Neutrophil (primary cell): ENCODE data around the gene TTC9C.
"Not testable (repeated sequence)": the region's sequence is repeated elsewhere in the genome, so short reads cannot be mapped to it uniquely, and the experiment has no call there.

ENCODE experiments used
- H3K27ac ChIP-seq: fragments of 200-600 bp; sonication (generic); 2 replicates; pipeline ENCODE4 v1.5.1; 2016; ENCODE audit warnings: mild to moderate bottlenecking, moderate library complexity
- H3K27me3 ChIP-seq: fragments of 200-600 bp; sonication (generic); 2 replicates; pipeline ENCODE4 v1.6.0; 2016; ENCODE audit warnings: mild to moderate bottlenecking
- H3K36me3 ChIP-seq: fragments of 200-600 bp; sonication (generic); 2 replicates; pipeline ENCODE4 v1.5.1; 2017
- H3K4me1 ChIP-seq, 2 experiments: fragments of 200-600 bp in 1 of 2; sonication (generic) in 1 of 2; 1 replicate in 1 of 2; 2 replicates in 1 of 2; pipeline versions ENCODE4 v1.5.1 to v1.6.1; 2013 to 2016; ENCODE audit warnings: low read depth in 1 of 2, low read length in 1 of 2, mild to moderate bottlenecking in 1 of 2, moderate library complexity in 1 of 2; ENCODE audit not compliant: control insufficient read depth in 1 of 2, insufficient read depth in 1 of 2
- H3K4me3 ChIP-seq, 2 experiments: fragments of 200-600 bp in 1 of 2; sonication (generic) in 1 of 2; 1 replicate in 1 of 2; 2 replicates in 1 of 2; pipeline ENCODE4 v1.5.1; 2013 to 2016; ENCODE audit warnings: low read depth in 1 of 2, low read length in 1 of 2, mild to moderate bottlenecking in 1 of 2, moderate library complexity in 1 of 2
- H3K9me3 ChIP-seq: fragments of 200-600 bp; sonication (generic); 2 replicates; pipeline ENCODE4 v1.5.1; 2016
- TF ChIP-seq, protein P1 (sequence below): fragments of 200-600 bp; sonication (generic); IDR thresholded peaks from 2 replicates; pipeline ENCODE4 v1.5.1; 2016; ENCODE audit warnings: antibody characterized with exemption

TTC9C gene

DNA sequence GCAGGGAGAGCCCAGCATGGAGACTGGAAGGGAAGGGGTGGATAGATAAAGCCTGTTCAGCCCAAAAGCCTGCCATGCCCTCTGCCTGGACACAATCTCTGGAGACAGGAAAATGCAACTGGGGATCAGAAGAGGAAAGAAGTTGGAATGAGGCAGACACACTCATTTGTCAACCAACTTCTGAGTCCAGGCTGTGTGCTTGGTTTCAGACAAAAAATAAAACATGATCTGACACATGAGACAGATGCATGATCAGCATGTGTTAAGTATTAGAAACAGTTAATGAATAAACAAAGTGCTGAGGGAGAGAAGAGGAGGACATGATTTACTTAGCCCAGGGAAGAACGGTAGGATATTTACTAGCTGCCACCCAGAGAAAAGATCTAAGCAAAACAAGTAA is 39.8 kb upstream of the TTC9C start:
- H3K4me3 ChIP-seq = no peak overlapping the region

DNA sequence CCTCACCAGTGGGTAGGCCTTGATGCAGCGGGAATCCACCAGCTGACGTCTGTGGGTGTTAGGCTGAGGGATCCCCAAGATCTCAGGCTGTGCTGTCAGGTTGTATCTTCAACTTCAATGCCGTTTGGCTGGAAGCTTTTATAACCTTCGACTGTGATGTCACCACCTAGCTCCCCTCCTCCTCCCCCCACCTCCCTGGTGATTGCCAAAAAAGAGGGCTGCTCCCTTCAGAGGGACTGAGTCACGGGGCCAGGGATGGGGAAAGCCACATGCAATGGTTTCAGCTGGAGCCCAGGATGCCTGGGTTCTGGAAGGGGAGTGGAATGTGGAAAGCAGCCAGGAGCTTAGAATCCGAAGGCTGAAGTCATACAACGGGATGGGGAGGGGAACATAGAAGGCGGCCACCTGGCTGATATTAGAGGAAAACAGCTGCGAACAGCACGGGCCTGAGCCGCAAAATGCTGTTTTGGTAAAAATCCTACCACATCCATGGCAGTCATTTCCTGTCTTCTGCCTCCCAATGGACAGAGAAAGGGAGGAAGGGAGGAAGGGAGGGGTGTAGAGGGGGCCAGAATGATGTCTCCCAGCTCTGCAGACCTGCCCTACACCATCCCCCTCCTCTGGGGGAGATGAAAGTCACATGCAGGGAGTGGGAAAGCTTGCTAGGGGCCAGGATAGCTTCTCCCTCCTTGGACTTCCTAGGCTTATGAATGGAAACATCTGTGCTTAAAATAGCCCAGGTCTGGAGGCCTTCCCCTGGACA is 38.7 kb upstream of the TTC9C start, which contains the start of gene LRRN4CL:
Gene LRRN4CL, minus strand, starts transcription at position 110 of the 763 bp plus-strand sequence. CDS start 1,022 bp downstream, outside the sequence.
- peaks cover 36% of the 10 kb centered on the region for H3K36me3 ChIP-seq
- H3K9me3 ChIP-seq = no peaks in the 10 kb centered on the region
- H3K27ac ChIP-seq = no peak within 1 kb of the TSS
- peaks cover 4 to 7% of the 10 kb centered on the region in 2 experiments for H3K4me1 ChIP-seq
- peaks cover 35% of the 10 kb centered on the region for H3K27me3 ChIP-seq
- TF ChIP-seq, protein P1, sequence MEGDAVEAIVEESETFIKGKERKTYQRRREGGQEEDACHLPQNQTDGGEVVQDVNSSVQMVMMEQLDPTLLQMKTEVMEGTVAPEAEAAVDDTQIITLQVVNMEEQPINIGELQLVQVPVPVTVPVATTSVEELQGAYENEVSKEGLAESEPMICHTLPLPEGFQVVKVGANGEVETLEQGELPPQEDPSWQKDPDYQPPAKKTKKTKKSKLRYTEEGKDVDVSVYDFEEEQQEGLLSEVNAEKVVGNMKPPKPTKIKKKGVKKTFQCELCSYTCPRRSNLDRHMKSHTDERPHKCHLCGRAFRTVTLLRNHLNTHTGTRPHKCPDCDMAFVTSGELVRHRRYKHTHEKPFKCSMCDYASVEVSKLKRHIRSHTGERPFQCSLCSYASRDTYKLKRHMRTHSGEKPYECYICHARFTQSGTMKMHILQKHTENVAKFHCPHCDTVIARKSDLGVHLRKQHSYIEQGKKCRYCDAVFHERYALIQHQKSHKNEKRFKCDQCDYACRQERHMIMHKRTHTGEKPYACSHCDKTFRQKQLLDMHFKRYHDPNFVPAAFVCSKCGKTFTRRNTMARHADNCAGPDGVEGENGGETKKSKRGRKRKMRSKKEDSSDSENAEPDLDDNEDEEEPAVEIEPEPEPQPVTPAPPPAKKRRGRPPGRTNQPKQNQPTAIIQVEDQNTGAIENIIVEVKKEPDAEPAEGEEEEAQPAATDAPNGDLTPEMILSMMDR = no peak
- no peak within 1 kb of the TSS for H3K4me3 ChIP-seq

More for the DNA sequence above, 39.8 kb upstream of the TTC9C start:
- Histone ChIP-seq H3K9me3 (no peaks in the 10 kb centered on the region), H3K27ac (no peak overlapping the region), H3K4me1 (peaks cover 4 to 5% of the 10 kb centered on the region in 2 experiments), H3K36me3 (peaks cover 36% of the 10 kb centered on the region), H3K27me3 (peaks cover 35% of the 10 kb centered on the region)
- TF ChIP-seq, protein P1 = no peak

DNA sequence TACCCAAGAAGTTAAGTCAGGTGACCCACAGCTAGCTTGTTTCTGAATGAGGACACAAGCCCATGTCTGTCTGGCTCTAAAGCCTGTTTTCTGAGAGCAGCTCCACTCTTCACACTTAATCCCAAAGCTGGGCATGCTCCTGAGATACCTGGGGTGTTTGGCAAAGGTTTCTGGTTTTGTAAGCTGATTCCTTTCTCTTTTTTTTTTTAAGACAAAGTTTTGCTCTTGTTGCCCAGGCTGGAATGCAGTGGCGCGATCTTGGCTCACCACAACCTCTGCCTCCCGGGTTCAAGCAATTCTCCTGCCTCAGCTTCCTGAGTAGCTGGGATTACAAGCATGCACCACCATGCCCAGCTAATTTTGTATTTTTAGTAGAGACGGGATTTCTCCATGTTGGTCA is 34.7 kb upstream of the TTC9C start:
- not testable (repeated sequence) for H3K9me3 ChIP-seq, H3K4me3 ChIP-seq, H3K4me1 ChIP-seq, H3K27me3 ChIP-seq, H3K27ac ChIP-seq
- peaks cover 36% of the 10 kb centered on the region for H3K36me3 ChIP-seq

DNA sequence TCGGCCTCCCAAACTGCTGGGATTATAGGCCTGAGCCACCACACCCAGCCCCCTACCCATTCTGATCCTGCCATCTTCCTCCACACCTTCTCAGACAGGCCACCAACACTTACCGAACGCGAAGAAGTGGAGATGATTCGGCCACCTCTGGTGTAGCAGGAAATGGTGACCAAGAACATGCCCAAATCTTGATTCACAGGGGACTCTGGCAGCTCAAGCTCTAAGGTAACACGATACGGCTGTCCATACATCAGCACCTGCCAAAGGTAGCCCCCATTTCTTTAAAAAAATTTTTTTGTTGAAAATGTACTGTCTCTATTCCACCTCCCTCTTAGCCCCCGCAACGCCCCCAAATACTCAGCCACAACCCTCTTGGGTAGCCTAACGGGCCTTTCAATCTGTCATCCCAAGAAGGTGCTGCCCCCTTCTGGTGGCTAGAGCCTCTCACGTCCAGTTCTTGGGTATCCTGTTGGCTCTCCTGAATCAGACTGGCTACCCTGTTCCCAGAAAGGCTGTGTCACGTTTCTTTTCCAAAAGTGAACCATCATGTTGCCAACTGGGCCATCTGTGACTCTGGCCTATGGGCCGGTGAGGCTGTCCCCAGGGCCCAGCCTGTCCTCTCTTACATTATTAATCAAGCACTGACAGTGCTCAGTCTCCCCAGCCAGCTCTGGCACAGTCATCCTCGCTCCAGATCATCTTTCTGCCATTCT is 33.7 kb upstream of the TTC9C start:
- Histone ChIP-seq H3K36me3 (peaks cover 36% of the 10 kb centered on the region), H3K27me3 (no peaks in the 10 kb centered on the region), H3K27ac (peak overlapping the region; percentile 29), H3K9me3 (no peaks in the 10 kb centered on the region), H3K4me1 (peaks cover 0 to 4% of the 10 kb centered on the region in 2 experiments), H3K4me3 (no peak overlapping the region)
- TF ChIP-seq, protein P1 = peak; percentile 76

DNA sequence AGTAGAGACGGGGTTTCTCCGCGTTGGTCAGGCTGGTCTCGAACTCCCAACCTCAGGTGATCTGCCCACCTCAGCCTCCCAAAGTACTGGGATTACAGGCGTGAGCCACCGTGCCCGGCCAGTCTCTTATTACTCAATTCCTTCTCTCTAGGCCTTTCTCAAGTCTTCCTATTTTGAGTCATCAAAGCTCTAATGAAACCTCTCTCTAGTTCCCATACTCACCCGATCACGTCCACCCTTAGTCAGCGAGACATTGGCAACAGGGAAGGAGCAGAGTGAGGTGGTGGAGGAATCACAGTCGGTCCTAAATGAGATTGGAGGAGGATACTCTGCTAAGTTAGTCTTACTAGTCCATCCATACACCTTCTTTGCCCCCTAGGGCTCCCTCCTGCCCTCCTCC is 26.0 kb upstream of the TTC9C start:
- Histone ChIP-seq H3K27ac (peak overlapping the region; percentile 45), H3K4me3 (no peak overlapping the region), H3K4me1 (peaks cover 35 to 49% of the 10 kb centered on the region in 2 experiments), H3K36me3 (no peaks in the 10 kb centered on the region), H3K9me3 (no peaks in the 10 kb centered on the region), H3K27me3 (no peaks in the 10 kb centered on the region)
- TF ChIP-seq, protein P1 = no peak

DNA sequence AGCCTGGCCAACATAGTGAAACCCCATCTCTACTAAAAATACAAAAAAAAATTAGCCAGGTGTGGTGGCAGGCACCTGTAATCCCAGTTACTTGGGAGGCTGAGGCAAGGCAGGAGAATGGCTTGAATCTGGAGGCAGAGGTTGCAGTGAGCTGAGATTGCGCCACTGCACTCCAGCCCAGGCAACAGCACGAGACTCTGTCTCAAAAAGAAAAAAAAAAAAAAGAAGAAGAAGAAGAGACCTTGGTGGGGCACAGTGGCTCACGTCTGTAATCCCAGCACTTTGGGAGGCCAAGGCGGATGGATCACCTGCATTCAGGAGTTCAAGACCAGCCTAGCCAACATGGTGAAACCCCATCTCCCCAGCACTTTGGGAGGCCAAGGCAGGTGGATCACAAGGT is 24.4 kb upstream of the TTC9C start:
- H3K36me3 ChIP-seq = not testable (repeated sequence)

More for the DNA sequence above, 24.4 kb upstream of the TTC9C start:
- not testable (repeated sequence) for H3K9me3 ChIP-seq, H3K4me3 ChIP-seq, H3K27ac ChIP-seq, H3K27me3 ChIP-seq
- H3K4me1 ChIP-seq = peaks cover 46 to 58% of the 10 kb centered on the region in 2 experiments
